SJSA1 (cell line): ENCODE results near the gene FARSA. TPM values are rescaled to one million over a fixed set of nuclear protein-coding genes. Genes with fewer than 3 reads are reported as not detected.
A peak's percentile ranks its signal among the peaks of the same experiment; 100 is the strongest.
"Not testable (repeated sequence)": the region's sequence is repeated elsewhere in the genome, so short reads cannot be mapped to it uniquely, and the experiment has no call there.

ENCODE experiments used
- DNase-seq, 2 experiments: peaks; one replicate each; pipeline ENCODE4 v3.0.0-alpha.2; 2015 to 2020; ENCODE audit warnings: low spot score in 2 of 2, low read depth in 1 of 2
- H3K27ac ChIP-seq: fragments of 250-450 bp; sonication (Bioruptor Pico); 2 replicates; pipeline ENCODE4 v1.5.1; 2020; ENCODE audit warnings: mild to moderate bottlenecking, moderate library complexity
- H3K27me3 ChIP-seq: fragments of 250-450 bp; sonication (Bioruptor Pico); replicated peaks from 2 replicates; pipeline ENCODE4 v1.5.1; 2020; ENCODE audit warnings: mild to moderate bottlenecking, moderate library complexity
- H3K36me3 ChIP-seq: fragments of 250-450 bp; sonication (Bioruptor Pico); 2 replicates; pipeline ENCODE4 v1.5.1; 2020; ENCODE audit warnings: mild to moderate bottlenecking
- H3K4me1 ChIP-seq: fragments of 250-450 bp; sonication (Bioruptor Pico); replicated peaks from 2 replicates; pipeline ENCODE4 v1.6.1; 2021; ENCODE audit warnings: mild to moderate bottlenecking
- H3K4me3 ChIP-seq: fragments of 250-450 bp; sonication (Bioruptor Pico); 2 replicates; pipeline ENCODE4 v1.5.1; 2020; ENCODE audit warnings: mild to moderate bottlenecking
- H3K9me3 ChIP-seq: fragments of 250-450 bp; sonication (Bioruptor Pico); replicated peaks from 2 replicates; pipeline ENCODE4 v1.5.1; 2020; ENCODE audit warnings: mild to moderate bottlenecking
- total RNA-seq: library from RNA; depleted of rRNA; stranded (reverse); fragments of >200 nt; shearing (Covaris generic); gene quantifications from 2 replicates; pipeline ENCODE4 v1.2.3, GENCODE V29; 2014

FARSA gene
- total RNA-seq, 1 experiment from 2014 or later = 48.3 TPM

GRCh38 chr19:12937927-12938778 lies 4.6 kb upstream of the FARSA start, which contains the start of gene CALR:
TSS of gene CALR (plus strand) at chr19:12938609. CDS start at chr19:12938680, 71 bp downstream.
- Histone ChIP-seq H3K4me1 (peaks cover 29% of the 10 kb centered on the region), H3K27me3 (no peaks in the 10 kb centered on the region), H3K27ac (peak within 1 kb of the TSS; percentile 39)

GRCh38 chr19:12937093-12937926 lies 3.8 kb upstream of the FARSA start:
- peaks cover 35% of the 10 kb centered on the region for H3K4me1 ChIP-seq
- no peaks in the 10 kb centered on the region for H3K9me3 ChIP-seq
- no peaks in the 10 kb centered on the region for H3K27me3 ChIP-seq
- H3K27ac ChIP-seq = peak overlapping the region; percentile 7; the same call in 1 of the 2 replicates
- no peak for DNase-seq
- H3K4me3 ChIP-seq = peak overlapping the region; percentile 80
- peaks cover 43% of the 10 kb centered on the region for H3K36me3 ChIP-seq

More at GRCh38 chr19:12937927-12938778, 4.6 kb upstream of the FARSA start, which contains the start of gene CALR:
- H3K36me3 ChIP-seq = peaks cover 51% of the 10 kb centered on the region
- peak within 1 kb of the TSS; percentile 80 for H3K4me3 ChIP-seq
- DNase-seq = peak; percentile 98 to 99
- H3K9me3 ChIP-seq = no peaks in the 10 kb centered on the region

- H3K27me3 ChIP-seq = no peaks in the 10 kb centered on the region
- no peaks in the 10 kb centered on the region for H3K9me3 ChIP-seq
- peaks cover 36% of the 10 kb centered on the region for H3K4me1 ChIP-seq
- peaks cover 36% of the 10 kb centered on the region for H3K36me3 ChIP-seq
- H3K4me3 ChIP-seq = no peak overlapping the region
- DNase-seq = no peak
- no peak overlapping the region for H3K27ac ChIP-seq
Observed at GRCh38 chr19:12936582-12936981, 3.1 kb upstream of the FARSA start.

- no peaks in the 10 kb centered on the region for H3K27me3 ChIP-seq
- no peak for DNase-seq
- peaks cover 29% of the 10 kb centered on the region for H3K4me1 ChIP-seq
- peaks cover 33% of the 10 kb centered on the region for H3K36me3 ChIP-seq
- H3K27ac ChIP-seq = no peak overlapping the region
- no peak overlapping the region for H3K4me3 ChIP-seq
- no peaks in the 10 kb centered on the region for H3K9me3 ChIP-seq
Observed at GRCh38 chr19:12935071-12935470, 1.6 kb upstream of the FARSA start.

GRCh38 chr19:12932392-12933286 lies 872 bp downstream of the FARSA start:
- H3K4me1 ChIP-seq = peaks cover 17% of the 10 kb centered on the region

GRCh38 chr19:12930002-12930645 lies 3.4 kb downstream of the FARSA start:
- no peak overlapping the region for H3K4me3 ChIP-seq
- no peaks in the 10 kb centered on the region for H3K27me3 ChIP-seq
- no peak overlapping the region for H3K27ac ChIP-seq
- peaks cover 59% of the 10 kb centered on the region for H3K36me3 ChIP-seq
- peaks cover 13% of the 10 kb centered on the region for H3K4me1 ChIP-seq
- H3K9me3 ChIP-seq = no peaks in the 10 kb centered on the region
- no peak for DNase-seq

More at GRCh38 chr19:12932392-12933286, 872 bp downstream of the FARSA start:
- DNase-seq = no peak
- H3K9me3 ChIP-seq = no peaks in the 10 kb centered on the region
- H3K4me3 ChIP-seq = peak overlapping the region; percentile 82
- H3K36me3 ChIP-seq = peaks cover 39% of the 10 kb centered on the region
- no peaks in the 10 kb centered on the region for H3K27me3 ChIP-seq
- H3K27ac ChIP-seq = peak overlapping the region; percentile 24; the same call in 1 of the 2 replicates

- no peak for DNase-seq
- Histone ChIP-seq H3K9me3 (no peaks in the 10 kb centered on the region), H3K4me1 (no peaks in the 10 kb centered on the region), H3K4me3 (no peak overlapping the region), H3K36me3 (peaks cover 68% of the 10 kb centered on the region), H3K27ac (no peak overlapping the region), H3K27me3 (no peaks in the 10 kb centered on the region)
Observed at GRCh38 chr19:12924621-12925310, 8.7 kb downstream of the FARSA start.

GRCh38 chr19:12922959-12923358 lies 10.6 kb downstream of the FARSA start:
- DNase-seq = no peak
- no peak overlapping the region for H3K4me3 ChIP-seq
- H3K36me3 ChIP-seq = peaks cover 51% of the 10 kb centered on the region
- peaks cover 8% of the 10 kb centered on the region for H3K4me1 ChIP-seq
- no peaks in the 10 kb centered on the region for H3K27me3 ChIP-seq
- H3K9me3 ChIP-seq = peaks cover 9% of the 10 kb centered on the region
- H3K27ac ChIP-seq = no peak overlapping the region

- Histone ChIP-seq H3K4me1 (peaks cover 8% of the 10 kb centered on the region), H3K9me3 (peaks cover 9% of the 10 kb centered on the region), H3K4me3 (no peak overlapping the region), H3K36me3 (peaks cover 36% of the 10 kb centered on the region), H3K27ac (no peak overlapping the region), H3K27me3 (no peaks in the 10 kb centered on the region)
- DNase-seq = no peak
Observed at GRCh38 chr19:12921047-12921446, 12.5 kb downstream of the FARSA start.

- Histone ChIP-seq H3K9me3 (peaks cover 9% of the 10 kb centered on the region), H3K4me1 (peaks cover 17% of the 10 kb centered on the region), H3K27me3 (no peaks in the 10 kb centered on the region), H3K36me3 (peaks cover 10% of the 10 kb centered on the region), H3K4me3 (no peak overlapping the region), H3K27ac (no peak overlapping the region)
- DNase-seq = no peak
Observed at GRCh38 chr19:12918253-12918652, 15.3 kb downstream of the FARSA start.

GRCh38 chr19:12915860-12916259 lies 17.7 kb downstream of the FARSA start:
- H3K4me3 ChIP-seq, DNase-seq, H3K27me3 ChIP-seq, H3K36me3 ChIP-seq, H3K27ac ChIP-seq, H3K9me3 ChIP-seq: not testable (repeated sequence)
- peaks cover 23% of the 10 kb centered on the region for H3K4me1 ChIP-seq
